Ovary (tissue), 9 donors: Measurements from ENCODE around the gene INSL6. TPM values are rescaled to one million over a fixed set of nuclear protein-coding genes. Genes with fewer than 3 reads are reported as not detected.

Source experiments
- DNase-seq, 5 donors: peaks; one replicate each; pipeline ENCODE4 v3.0.0-alpha.2; 2019 to 2020
- H3K27ac ChIP-seq, 2 donors: fragments of 200-600 bp; one replicate each; pipeline versions ENCODE4 v1.5.1 to v1.8.0; 2019 to 2022
- H3K27me3 ChIP-seq: fragments of 200-600 bp; one replicate; pipeline ENCODE4 v1.8.0; 2022
- H3K36me3 ChIP-seq: fragments of 200-600 bp; sonication (generic); one replicate; pipeline ENCODE4 v1.5.1; 2019
- H3K4me1 ChIP-seq: one replicate; pipeline ENCODE4 v1.8.1; 2013; ENCODE audit warnings: mild to moderate bottlenecking, moderate library complexity; ENCODE audit not compliant: insufficient read depth
- H3K4me3 ChIP-seq: fragments of 200-600 bp; sonication (generic); one replicate; pipeline ENCODE4 v1.5.1; 2017
- H3K9me3 ChIP-seq, 2 donors: fragments of 200-600 bp in 1 of 2; sonication (generic) in 1 of 2; one replicate each; pipeline versions ENCODE4 v1.5.1 to v1.8.1; 2013 to 2019; ENCODE audit warnings: mild to moderate bottlenecking in 1 of 2, moderate library complexity in 1 of 2
- CTCF ChIP-seq, 3 donors: fragments of 450-650 bp in 2 of 3; fragments of 200-600 bp in 1 of 3; IDR thresholded peaks; one replicate each; pipeline versions ENCODE4 v1.5.1 to v1.8.0; 2016 to 2022; ENCODE audit warnings: antibody characterized with exemption in 3 of 3, mild to moderate bottlenecking in 1 of 3
- EP300 ChIP-seq: sonication (generic); formaldehyde crosslinking; IDR thresholded peaks from one replicate; pipeline ENCODE4 v1.6.1; 2017; ENCODE audit warnings: antibody characterized with exemption
- POLR2A ChIP-seq: fragments of 450-650 bp; IDR thresholded peaks from one replicate; pipeline ENCODE4 v1.6.1; 2017; ENCODE audit warnings: antibody characterized with exemption, mild to moderate bottlenecking, moderate library complexity
- WGBS, 3 donors: extraction: QIAGEN DNeasy Blood & Tissue Kit in 1 of 3; methylation state at CpG; one replicate each; pipeline versions ENCODE4 v1.1.5 to v1.1.7; 2013 to 2017; 5-methylcytosine and 5-hydroxymethylcytosine counted together
- intact Hi-C, 4 donors: fragments of 100-400 bp; cut with DNase I; formaldehyde crosslinking; loops; one replicate each; pipeline versions ENCODE4 v1.11.0 to v1.15.1; 2022 to 2023
- polyA plus RNA-seq, 2 donors: library from polyadenylated mRNA; stranded (reverse); fragments of 200-250 nt in 1 of 2; fragments of 350-450 nt in 1 of 2; fragmentation: Illumina TruSeq in 1 of 2; extraction: RNeasy Lipid Tissue Mini Kit (QIAGEN cat#74804) in 1 of 2; gene quantifications; one replicate each; pipeline ENCODE4 v1.2.3, GENCODE V29; 2013 to 2014
- small RNA-seq: library from RNA; depleted of rRNA; stranded (forward); fragments of <200 nt; gene quantifications from one replicate; pipeline ENCODE3, GENCODE V24; 2016
- total RNA-seq, 7 donors: library from RNA; depleted of rRNA in 2 of 7; stranded (reverse); fragments of >200 nt in 2 of 7; fragmentation: NEBNext Ultra II Directional in 3 of 7; extraction: Animal tissue kit (Norgen Biotek cat#: 25700) in 3 of 7; gene quantifications; one replicate each; pipeline versions ENCODE4 v1.1.0 to v1.2.4, GENCODE V29; 2016 to 2023
- donor health status: DM: no; HTN: no; CAD: no; lungs with moderate emphysema.
- donor health status: DM: no; HTN: no; CAD: no.
- donor health status: Bipolar disorder and iron deficiency.
- donor health status: DM: yes; HTN: yes; CAD: no.
- donor health status: DM: no; HTN: no; CAD: no.
- donor health status: DM: yes; HTN: yes; CAD: no.

The INSL6 gene
- total and polyA plus RNA-seq, 9 donors = not detected

DNA sequence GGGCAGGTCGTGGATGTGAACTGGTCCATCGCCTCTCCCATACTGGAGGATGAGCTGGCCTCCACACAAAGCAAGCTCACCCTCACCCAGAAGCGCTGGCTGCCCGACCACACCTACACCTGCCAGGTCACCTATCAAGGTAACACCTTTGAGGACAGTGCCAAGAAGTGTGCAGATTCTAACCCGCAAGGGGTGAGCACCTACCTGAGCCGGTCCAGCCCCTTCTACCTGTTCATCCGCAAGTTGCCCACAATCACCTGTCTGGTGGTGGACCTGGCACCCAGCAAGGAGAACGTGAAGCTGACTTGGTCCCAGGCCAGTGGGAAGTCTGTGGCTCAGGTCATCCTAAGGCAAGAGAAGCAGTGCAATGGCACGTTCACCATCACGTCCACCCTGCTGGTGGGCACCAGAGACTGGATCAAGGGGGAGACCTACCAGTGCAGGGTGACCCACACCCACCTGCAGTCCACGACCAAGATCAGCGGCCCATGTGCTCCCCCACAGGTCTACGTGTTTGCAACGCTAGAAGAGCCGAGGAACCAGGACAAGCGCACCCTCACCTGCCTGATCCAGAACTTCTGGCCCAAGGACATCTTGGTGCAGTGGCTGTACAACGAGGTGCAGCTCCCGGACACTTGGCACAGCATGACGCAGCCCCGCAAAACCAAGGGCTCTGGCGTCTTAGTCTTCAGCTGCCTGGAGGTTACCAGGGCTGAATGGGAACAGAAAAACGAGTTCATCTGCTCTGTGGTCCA, 71.3 kb downstream of the INSL6 start:
- H3K27ac ChIP-seq = no peak overlapping the region
- H3K36me3 ChIP-seq = no peaks in the 10 kb centered on the region
- no peak for TF ChIP-seq POLR2A
- no peak for TF ChIP-seq EP300
- TF ChIP-seq CTCF (IDR thresholded peaks at IDR 0.05) = no peak
- intact Hi-C loops = no loop called here
- 96 to 98% (median 97%) methylated on average over 22 of the region's 22 CpGs for WGBS, 3 donors
- H3K4me1 ChIP-seq = no peaks in the 10 kb centered on the region
- DNase-seq = no peak
- H3K4me3 ChIP-seq = no peak overlapping the region
- H3K27me3 ChIP-seq = no peaks in the 10 kb centered on the region
- no peaks in the 10 kb centered on the region for H3K9me3 ChIP-seq

Small RNA genes within 50 kb of the gene (small RNA-seq; reads per million reads assigned to genes)
- not detected for gene AL133547.1

Other genes starting within 250 kb of the INSL6 start
- gene JAK2, start 200.4 kb downstream of the INSL6 start, total RNA-seq = 10 to 100 TPM; 14.4 to 31.4 (median 19.8) TPM
- gene JAK2, start 200.4 kb downstream of the INSL6 start, polyA plus RNA-seq = 10 to 100 TPM in 1 of 2 donors, 1 to 10 TPM in 1; 8.6 to 15.9 TPM
- gene INSL4, start 45.8 kb upstream of the INSL6 start, total RNA-seq = not detected
- not detected for gene INSL4, start 45.8 kb upstream of the INSL6 start, polyA plus RNA-seq
- under 1 TPM in 3 of 7 donors, not detected in 4; 0.31 to 0.80 (median 0.46) TPM for gene RLN2, start 119.1 kb upstream of the INSL6 start, total RNA-seq
- gene RLN2, start 119.1 kb upstream of the INSL6 start, polyA plus RNA-seq = 100 to 1,000 TPM in 1 of 2 donors, not detected in 1; 179 TPM
- gene RLN1, start 154.2 kb upstream of the INSL6 start, total RNA-seq = 1 to 10 TPM in 1 of 7 donors, not detected in 6; 1.4 TPM
- gene RLN1, start 154.2 kb upstream of the INSL6 start, polyA plus RNA-seq = under 1 TPM in 1 of 2 donors, not detected in 1; 0.28 TPM